GM18858 (cell line): ENCODE data around the gene IL15RA.
"Not testable (repeated sequence)": the region's sequence is repeated elsewhere in the genome, so short reads cannot be mapped to it uniquely, and the experiment has no call there.

Experiments used
- ATAC-seq: cut with Tn5 transposase; IDR thresholded peaks from one replicate; pipeline ENCODE4 v1.9.1; 2021; ENCODE audit not compliant: unreplicated experiment

Gene IL15RA

DNA sequence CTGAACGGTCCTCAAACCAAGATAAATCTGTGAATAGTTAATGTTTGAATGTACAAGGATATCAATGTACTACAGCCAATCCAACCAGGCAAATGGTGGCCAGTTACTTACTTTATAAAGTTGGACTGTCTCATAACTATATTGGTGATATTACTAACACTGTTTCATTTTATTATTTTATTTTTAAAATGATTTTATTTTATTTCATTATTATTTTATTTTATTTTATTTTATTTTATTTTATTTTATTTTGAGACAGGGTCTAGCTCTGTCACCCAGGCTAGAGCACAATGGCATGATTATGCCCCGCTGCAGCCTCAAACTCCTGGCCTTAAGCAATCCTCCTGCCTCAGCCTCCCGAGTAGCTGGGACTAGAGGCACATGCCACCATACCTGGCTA, 6.8 kb downstream of the IL15RA start:
- ATAC-seq, result no peak

DNA sequence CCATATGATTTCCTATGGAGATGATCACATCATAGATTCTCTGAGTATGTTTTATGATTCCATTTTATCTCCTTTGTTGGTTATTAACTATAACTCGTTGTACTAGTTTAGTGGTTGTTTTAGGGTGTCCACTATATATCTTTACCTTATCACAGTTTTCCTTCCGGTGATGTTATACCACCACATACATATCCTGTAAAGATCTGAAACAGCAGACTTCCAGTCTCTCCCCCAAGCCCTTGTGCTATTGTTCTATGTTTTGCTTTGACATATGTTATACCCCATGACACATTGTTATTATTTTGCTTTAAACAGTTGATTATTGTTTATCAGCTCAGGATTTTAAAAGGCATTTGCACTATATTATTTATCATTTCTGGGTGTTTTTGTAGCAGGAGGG, 7.3 kb downstream of the IL15RA start:
- no peak for ATAC-seq

DNA sequence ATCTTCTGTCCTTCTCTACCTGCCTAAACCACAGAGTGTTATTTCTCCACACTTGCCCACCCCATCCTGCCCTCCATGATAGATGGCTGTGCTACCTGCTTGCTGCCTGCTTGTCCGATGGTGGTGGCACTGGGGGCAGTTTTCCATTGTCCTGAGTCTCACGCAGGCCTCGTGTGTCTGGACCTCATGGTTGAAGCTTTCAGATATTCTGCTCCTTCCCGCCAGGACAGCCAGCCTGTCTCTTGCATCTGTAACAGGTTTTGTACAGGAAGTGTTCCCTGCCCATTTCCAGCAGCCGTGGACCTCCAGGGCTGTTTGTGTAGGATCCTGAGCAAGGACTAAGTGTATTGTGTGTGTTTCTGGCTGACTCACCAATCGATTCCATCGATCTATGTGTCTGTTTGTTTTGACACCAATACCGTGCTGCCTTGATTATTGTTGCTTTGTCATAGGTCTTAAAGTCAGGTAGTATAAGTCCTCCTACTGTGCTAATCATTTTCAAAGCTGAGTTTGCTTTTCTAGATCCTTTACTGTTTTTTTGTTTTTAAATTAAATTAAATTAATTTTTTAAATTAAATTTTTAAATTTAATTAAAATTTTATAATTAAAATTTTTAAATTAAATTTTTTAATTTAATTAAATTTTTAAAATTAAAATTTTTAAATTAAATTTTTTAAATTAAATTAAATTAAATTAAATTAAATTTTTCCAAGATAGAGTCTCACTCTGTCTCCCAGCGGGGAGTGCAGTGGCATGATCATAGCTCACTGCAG, 8.5 kb downstream of the IL15RA start:
- no peak for ATAC-seq

DNA sequence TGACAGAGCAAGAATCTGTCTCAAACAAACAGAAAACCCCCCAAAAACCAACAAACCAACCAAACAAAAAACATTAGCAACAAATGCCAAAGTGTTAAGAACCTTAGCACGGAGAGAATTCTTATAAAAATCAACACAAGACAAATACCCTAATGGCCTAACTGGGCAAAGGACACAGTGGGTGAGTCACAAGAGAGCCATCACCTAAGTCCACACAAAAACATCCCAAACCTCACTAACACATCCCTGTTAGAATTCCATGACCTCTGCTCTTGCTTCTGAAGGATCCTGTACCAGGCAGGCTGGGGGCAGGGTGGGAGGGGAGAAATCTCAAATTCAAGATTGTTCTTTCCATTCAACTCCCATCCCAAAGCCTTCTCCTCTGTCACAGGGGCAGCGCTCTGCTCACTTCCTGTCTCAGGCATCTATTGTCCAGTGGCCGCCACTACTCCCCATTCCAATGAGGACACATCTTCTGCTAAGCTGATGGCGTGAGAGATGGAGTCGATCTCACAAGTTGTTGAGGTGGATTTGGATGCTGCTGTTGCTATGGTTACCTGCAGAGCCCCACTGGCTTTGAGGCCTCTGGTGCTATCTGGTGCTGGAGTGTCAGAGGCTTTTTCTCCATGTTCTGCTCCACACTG, 9.2 kb downstream of the IL15RA start:
- no peak for ATAC-seq

DNA sequence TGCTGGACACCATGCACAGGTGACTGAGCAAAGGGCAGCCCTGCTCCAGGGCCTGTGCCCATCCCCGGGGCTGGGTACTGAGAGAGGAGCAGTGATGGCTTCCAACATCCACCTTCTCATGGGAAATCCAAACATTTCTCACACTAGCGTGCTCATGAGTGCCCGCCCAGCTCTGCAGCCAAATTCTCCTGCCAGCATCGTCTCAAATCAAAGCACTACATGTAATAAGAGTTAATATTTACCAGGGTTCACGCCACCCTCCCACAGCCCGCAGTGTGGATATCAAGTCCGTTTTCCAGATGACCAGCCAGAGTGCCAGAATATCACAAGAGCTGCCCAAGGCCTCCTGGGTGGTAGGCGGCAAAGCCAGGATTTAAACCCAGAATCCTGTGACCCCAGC, 12.1 kb downstream of the IL15RA start:
- no peak for ATAC-seq

DNA sequence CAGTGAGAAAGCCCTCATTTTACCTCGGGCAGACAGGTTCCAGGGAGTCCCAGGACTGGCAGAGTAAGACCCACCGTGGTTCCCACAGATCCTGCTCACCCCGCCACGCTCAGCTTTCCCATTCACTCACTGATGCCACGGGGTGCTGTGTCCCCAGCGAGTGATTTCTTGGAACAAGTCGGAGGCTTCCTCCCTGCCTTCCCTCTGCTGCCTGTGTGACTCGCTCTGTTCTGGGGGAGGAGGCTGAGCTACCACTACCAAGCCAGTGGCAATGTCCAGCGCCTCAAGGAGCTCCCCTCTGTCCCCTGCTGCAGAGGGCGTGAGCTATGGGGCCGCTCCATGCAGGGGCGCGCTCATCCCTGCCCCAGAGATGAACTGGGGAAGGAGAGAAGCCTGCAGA, 12.6 kb downstream of the IL15RA start:
- no peak for ATAC-seq

DNA sequence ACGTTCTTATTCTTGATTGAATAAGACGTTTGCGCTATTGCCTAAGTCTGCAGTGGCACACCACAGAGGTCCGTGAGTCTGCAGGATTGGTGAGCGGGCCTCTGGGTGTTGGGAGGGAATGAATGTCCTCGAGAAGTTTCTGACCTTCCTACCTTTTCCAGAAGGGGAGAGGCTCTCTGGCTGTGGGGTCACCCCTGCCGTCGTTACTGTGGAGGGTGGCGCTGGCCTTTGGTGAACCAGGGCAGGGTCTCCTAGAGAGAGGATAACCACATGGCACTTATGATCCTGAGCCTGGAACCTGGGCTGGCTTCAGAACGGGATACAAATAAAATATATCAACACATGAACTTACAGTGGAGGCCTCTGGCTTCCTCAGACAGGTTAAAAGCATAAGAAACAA, 13.8 kb downstream of the IL15RA start:
- ATAC-seq, result no peak

DNA sequence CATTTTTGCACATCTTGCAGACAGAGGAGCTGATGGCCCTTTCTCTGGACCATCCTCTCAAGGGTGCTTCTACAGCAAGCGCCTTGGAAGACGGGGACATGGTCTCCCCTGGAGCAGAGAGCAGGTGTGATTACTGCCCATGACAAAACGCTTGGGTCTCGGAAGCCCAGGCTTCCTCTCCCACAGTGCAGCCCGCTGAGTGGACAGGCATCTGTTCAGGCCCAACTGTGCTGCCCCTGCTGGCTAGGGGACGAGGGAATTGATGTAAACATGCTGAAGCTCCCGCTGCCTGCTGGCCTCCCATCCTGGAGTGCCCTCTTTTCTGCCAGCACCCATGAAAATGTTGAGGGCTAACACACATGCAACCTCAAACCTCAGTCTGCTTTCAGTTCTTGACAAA, 14.3 kb downstream of the IL15RA start:
- no peak for ATAC-seq

DNA sequence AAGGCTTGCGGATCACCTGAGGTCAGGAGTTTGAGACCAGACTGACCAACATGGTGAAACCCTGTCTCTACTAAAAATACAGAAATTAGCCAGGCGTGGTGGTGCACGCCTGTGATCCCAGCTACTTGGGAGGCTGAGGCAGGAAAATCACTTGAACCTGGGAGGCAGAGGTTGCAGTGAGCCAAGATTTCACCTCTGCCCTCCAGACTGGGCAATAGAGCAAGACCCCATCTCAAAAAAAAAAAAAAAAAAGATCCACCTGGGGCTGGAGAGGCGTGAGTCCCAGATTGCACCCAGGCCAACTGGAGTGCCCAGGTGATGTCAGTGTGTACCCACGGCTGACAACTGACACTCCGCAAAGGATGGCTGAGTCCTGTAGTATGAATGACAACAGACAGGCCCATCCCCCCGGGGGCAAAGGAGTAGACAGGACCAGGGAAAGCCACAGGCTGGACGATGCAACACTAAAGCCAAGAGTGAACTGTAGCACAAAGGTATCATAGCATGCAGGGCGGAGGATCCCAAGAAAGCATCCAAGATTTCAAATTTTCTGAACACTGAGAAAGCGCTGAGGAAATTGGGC, 14.9 kb downstream of the IL15RA start:
- not testable (repeated sequence) for ATAC-seq

DNA sequence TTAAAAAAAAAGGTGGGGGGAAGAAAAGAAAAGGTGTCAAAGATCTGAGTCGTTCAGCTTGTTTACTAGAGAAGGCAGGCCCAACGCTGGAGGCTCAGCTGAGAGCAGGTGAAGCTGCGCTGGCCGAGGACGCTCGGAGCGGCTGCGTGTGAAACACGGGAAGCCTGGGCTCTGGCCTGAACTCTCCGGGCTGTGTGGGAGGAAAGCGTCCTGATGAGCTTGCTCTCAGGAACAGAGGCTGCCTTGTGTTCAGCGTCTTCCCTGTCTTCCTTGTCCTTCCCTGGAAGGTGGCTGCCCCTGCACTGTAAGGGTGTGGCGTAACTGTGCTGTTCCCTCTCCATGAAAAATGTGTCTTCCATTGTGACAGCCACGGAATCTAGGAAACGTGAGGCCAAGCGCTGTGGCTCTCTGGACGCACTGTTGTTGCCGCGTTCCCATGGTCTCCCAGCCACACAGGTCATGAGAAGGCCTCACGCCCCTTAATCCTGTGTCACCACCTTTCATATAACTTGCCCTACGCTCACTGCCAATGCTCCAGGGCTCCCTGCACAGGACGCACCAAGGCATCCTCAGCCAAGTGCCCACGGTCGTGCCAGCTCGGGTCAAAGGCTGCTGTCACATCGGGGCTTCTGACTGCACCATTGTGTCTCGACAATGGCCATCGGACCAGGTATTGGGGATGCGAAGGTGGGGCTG, 15.8 kb downstream of the IL15RA start:
- ATAC-seq, result no peak

DNA sequence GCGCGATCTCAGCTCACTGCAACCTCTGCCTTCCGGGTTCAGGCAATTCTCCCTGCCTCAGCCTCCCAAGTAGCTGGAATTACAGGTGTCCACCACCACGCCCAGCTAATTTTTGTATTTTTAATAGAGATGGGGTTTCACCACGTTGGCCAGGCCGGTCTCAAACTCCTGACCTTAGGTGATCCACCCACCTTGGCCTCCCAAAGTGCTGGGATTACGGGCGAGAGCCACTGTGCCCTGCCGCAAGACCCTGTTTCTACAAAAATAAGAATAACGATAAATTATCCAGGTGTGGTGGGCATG, 16.4 kb downstream of the IL15RA start:
- not testable (repeated sequence) for ATAC-seq

DNA sequence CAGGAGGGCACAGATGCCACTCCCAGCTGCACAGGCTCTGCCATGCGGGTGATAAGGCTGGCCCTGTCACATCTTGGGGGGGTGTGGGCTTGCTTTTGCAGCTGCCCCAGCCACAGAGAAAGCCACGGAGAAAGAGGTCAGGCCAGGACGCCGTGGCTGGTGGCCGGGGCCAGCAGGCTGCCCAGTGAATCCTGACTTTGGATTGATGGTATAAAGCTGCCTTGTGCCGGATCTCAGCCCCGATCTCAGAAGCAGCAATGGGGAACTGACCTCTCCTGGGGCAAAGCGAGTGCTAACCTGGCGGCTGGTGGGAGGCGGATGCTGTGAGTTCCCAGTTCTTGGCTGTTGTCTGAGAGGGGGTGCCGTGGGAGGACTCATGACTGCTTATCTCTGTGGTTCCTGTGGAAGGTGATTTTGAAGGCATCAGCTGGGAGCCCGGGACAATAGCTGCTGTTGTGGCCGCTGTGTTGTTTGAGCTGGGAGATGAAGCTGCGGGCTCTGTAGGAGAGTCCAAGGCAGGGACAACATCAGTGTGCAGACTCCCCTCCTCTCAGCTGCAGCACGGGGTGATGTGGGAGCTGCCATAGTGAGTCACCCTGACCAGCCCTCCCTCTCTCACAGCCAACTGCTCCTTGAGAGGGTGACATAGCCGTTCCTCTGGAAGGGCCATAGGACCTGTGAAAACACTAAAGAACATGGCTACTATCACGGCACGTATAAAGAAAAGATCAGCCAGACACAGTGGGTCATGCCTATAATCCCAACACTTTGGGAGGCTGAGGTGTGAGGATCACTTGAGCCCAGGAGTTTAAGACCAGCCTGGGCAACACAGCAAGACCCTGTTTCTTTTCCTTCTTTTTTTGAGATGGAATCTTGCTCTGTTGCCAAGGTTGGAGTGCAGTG, 17.0 kb downstream of the IL15RA start:
- ATAC-seq, result no peak

DNA sequence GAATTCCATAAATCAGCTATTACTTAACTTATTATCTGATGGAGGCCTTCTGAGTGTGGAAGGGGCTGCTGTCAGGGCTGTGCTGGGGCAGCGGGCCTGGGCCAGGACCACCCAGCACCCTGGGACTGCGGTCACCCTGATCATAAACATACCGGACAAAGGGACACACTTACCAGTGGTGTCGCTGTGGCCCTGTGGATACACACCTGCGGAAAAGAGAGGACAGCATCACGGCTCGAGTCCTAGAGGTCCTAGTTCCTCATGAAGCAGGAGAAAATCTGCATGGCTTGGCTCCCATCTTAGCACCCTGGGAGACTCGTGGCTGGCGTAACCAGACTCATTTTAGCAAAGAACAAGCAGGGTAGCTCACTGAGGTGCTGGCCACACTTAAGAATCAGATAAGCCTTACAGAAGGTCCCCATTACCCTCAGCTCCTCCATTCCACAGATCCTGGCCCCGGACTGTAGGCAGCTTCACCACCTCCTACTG, 17.7 kb downstream of the IL15RA start:
- ATAC-seq, result no peak

DNA sequence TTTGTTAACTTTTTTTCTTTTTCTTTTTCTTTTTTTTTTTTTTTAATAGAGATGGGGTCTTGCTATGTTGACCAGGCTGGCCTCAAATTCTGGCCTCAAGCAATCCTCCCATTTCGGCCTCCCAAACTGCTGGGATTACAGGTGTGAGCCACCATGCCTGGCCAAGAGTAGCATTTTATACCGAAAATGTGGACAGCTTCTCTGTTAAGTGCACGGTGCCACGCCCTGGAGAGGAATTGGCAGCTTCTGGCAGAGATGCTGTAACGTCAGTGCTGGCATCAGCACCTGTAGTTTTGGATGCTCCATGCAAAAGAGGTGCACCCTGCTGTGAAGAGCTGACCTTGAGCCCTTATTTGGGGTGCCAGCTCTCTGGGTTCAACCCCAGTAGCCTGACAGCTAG, 18.2 kb downstream of the IL15RA start:
- ATAC-seq, result no peak

DNA sequence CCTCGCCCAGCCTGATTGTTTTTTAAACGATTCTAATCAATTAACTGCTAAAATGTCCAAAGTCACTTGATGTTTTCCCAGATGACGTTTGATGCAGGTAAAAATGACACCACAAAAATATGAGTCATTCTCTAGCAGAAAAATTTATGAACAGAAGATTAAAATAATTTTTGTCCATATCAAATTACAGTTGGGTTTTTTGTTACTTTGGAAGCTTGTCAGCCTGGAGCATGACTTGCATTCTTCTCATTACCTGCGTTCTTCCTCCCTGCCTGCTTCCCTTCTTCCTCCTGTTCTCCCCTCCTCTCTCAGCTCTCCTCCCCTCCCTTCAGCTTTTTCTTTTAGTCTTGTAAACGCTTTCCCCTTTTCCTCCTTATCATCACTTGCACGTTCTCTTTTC, 18.7 kb downstream of the IL15RA start:
- no peak for ATAC-seq

DNA sequence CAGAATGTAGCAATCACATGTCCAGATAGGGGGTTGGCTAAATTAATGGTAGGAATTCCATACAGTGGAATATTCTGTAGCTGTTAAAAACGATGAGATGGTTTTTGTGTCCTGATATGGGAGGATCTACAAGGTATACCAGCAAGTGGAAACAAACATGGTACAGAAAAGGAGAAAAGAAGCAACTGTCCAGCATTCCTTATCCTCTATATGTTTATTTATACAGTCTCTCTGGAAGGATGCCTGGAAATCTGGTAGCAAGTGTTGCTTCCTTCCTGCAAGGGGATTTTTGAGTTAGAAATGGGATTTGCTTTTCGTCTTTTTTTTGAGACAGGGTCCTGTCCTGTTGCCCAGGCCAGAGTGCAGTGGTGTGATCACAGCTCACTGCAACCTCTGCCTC, 19.3 kb downstream of the IL15RA start:
- no peak for ATAC-seq

DNA sequence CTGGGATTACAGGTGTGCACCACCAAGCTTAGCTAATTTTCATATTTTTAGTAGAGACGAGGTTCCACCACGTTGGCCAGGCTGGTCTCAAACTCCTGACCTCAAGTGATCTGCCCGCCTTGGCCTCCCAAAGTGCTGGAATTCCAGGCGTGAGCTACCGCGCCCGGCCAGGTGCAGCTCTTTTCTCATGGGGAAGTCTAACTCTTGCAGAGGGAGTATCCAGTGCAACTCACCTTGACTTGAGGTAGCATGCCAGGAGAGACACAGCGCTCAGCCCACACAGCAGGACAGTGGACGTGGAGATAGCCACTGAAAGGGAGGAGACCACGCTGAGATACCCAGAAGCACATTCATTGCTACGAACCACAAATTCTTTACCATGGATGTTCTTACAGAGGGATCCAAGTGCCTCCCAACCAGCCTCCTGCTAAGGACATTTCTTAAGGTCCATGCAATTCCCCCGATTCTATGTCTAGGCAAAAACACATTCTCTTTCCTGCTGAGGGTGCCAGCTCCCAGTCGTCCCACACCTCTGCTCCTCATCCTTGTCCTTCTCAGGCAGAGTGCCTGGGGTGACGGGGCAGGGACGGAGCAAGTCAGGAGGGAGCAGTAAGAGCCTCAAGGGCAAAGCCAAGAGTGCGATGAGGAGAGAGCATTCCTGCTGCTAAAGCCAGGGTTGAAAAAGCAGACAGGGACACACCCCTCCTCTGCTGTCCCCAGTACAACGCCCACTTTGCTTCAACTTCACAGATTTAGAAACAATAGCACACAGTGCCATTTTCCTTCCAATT, 21.0 kb downstream of the IL15RA start:
- ATAC-seq, result no peak

DNA sequence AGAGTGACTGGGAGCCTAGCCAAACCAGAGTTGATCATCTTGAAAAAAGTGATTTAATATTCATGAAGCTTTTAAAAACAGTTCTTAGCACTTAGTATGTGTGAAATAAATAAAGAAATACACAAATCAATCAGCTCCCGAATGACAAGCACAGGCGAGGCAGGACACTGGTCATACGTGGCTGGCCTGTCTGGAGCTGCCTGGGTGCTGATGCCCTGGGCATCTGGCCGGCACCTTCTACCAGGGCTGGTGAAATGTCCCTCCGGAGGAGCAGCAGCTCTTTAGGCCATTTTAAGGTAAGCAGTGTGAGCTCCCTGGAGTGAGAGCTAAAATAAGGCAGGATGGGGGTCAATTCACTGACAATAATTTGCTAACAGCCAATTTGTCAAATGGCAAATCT, 23.7 kb downstream of the IL15RA start:
- no peak for ATAC-seq

DNA sequence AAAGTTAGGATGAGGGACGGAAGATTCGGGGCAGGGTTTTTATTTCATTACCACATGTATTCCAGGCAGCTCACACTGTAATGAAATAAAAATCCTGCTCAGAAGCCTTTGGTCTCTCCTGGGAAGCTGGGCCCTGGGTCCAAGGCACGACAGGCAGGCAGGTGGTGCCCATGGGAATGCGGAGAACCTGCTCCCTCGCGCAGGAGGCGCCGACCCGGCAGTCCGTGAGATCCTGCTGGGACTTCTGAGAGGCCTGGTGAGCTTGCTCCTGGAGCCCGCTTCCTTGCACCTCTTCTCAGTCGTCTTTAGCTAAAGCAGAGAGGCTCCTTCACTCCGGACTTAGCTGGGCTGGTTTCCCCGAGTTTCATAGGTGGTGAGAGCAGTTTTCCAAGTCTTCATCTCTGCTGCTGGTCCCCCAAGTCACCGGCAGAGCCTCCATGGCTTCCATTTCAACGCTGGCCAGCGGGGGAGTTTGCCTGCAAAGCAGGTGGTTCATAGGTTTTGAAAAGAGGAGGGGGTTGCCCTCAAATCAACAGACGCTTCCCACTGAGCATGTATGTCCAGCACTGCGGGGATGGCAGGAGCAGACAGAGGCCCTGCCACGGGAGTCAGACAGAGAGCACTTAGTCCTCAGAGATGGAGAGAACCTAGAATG, 24.5 kb downstream of the IL15RA start:
- ATAC-seq, result no peak
